Measurements from ENCODE around the gene ZNF593OS.

The ZNF593OS gene

DNA sequence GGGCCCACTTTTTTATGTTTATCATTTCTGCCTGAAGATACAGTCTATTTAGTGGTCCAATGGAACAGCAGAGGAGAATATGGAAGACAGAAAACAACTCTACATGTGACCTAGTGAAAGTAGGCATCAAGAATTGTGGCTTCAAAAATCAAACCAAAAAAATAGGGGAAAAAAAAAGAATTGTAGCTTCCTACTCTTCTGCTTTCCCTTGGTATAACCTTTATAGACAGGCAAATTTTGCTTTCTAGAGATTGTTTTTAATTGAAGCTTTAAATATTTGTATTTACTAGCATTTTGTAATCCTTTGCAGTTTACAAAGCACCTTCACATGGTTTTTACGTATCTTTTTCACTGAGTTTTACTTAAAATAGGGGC lies 45.7 kb downstream of the ZNF593OS start:
- DNase-seq (ENCODE audit: low read depth) = no peak
- TF ChIP-seq, protein P1, sequence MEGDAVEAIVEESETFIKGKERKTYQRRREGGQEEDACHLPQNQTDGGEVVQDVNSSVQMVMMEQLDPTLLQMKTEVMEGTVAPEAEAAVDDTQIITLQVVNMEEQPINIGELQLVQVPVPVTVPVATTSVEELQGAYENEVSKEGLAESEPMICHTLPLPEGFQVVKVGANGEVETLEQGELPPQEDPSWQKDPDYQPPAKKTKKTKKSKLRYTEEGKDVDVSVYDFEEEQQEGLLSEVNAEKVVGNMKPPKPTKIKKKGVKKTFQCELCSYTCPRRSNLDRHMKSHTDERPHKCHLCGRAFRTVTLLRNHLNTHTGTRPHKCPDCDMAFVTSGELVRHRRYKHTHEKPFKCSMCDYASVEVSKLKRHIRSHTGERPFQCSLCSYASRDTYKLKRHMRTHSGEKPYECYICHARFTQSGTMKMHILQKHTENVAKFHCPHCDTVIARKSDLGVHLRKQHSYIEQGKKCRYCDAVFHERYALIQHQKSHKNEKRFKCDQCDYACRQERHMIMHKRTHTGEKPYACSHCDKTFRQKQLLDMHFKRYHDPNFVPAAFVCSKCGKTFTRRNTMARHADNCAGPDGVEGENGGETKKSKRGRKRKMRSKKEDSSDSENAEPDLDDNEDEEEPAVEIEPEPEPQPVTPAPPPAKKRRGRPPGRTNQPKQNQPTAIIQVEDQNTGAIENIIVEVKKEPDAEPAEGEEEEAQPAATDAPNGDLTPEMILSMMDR (IDR thresholded peaks at IDR 0.05; ENCODE audit: low read depth, low read length, missing control alignments) = no peak
- H3K4me3 ChIP-seq (ENCODE audit: low read depth, low read length) = no peak overlapping the region

DNA sequence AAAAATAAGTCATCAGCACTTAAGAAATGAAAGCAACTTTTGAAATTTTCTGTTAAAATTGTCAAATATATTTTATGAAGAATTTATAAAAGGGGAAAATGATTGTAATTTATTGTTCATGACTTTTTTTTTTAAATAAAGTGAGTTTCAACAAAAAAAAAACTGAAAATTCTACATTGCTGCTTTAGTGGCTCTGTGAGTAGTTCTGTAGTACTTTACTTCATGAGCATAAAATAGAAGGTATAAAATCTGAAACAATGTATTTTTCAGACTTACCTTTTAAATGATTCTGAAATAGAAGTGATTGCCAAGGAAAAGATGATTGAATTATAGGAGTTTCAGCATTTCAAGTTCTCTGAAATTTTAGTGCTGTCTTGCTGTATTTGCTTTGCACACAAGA lies 46.2 kb downstream of the ZNF593OS start:
- DNase-seq (ENCODE audit: low read depth) = no peak
- TF ChIP-seq, protein P1 (IDR thresholded peaks at IDR 0.05; ENCODE audit: low read depth, low read length, missing control alignments) = no peak
- no peak overlapping the region for H3K4me3 ChIP-seq (ENCODE audit: low read depth, low read length)

DNA sequence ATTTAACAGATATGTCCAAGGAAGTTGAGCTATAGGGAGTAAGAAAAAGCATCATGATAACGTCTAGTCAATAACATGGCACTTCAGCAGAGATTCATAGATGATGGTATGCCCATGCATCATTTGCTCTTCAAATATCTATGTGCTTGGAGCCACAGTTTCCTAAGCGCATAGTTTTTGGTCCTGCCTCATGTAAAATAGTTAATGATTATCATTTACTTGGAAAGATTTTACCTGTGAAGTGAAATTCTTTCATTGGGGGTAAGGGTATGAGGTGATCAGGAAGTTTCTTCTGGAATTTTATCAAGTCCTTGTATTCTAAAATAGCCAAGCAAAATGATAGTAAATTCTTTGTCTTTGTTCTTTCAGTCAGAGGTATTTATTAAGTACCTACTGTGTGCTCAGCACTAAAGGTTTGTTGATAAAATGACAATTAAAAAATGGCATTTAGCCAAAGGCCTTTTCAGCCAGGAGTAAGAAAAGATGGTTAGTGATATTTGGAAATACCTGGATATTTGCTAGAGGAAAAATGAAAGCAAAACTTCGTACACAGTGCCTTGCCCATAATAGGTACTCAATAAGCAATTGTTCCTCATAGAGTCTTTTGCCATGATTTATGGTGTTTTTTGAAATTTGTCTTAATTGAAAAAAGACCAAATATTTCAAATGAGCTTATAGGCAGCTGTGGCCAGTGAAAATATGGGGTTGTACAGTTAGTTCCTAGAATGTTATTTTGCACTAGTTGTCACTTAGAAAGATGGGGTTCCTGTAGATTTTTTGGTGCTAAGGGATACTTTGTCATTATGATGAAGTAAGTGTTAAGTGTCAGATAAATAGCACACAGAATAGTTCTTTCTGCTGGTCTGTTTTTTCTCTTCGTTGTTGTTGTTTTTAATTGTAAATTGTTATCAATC lies 47.0 kb downstream of the ZNF593OS start:
- DNase-seq (ENCODE audit: low read depth) = no peak
- TF ChIP-seq, protein P1 (IDR thresholded peaks at IDR 0.05; ENCODE audit: low read depth, low read length, missing control alignments) = no peak
- no peak overlapping the region for H3K4me3 ChIP-seq (ENCODE audit: low read depth, low read length)

DNA sequence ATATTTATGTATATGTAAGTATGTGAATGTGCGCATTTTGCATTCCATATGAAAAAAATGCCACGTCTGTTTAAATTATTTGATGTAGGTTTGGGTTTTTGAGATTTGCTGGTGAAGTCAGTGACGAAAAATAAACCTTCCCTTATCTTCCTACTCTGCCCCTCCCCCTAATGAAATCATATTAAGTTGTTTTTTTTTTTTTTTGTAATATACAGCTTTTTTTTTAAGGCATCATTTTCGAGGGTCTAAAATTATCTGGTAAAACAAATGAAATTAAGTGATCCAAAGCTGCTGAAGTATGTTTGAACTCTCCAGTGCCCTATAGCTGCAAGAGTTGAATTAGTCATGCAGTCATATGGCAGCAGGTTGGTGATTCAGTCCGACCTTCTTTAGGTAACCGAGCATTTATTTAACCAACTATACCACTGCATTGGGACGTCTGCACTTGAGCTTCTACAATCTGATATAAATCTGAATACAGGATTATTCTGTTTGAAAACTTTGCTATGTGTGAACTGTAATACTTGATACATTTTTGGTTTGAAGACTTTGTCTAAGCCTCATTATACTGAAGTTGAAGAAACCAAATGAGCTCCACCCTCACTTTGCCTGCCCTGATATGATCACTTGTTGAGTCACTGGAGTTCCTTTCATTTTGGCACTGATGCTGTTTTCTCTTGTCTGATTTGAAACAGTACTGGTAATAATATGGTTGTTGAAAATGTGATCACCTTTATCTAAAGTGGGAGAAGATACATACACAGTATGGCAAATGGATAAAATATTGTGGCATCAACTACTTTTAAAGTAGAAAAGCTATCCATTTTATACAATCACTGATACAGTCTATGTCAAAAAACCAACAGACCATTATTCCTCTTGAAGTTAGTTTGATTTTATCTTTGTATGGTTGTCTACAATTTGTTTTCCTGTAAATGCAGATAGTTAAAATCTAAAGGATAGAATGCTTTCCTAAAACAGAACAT lies 48.4 kb downstream of the ZNF593OS start:
- no peak overlapping the region for H3K4me3 ChIP-seq (ENCODE audit: low read depth, low read length)
- DNase-seq (ENCODE audit: low read depth) = no peak
- TF ChIP-seq, protein P1 (IDR thresholded peaks at IDR 0.05; ENCODE audit: low read depth, low read length, missing control alignments) = no peak

DNA sequence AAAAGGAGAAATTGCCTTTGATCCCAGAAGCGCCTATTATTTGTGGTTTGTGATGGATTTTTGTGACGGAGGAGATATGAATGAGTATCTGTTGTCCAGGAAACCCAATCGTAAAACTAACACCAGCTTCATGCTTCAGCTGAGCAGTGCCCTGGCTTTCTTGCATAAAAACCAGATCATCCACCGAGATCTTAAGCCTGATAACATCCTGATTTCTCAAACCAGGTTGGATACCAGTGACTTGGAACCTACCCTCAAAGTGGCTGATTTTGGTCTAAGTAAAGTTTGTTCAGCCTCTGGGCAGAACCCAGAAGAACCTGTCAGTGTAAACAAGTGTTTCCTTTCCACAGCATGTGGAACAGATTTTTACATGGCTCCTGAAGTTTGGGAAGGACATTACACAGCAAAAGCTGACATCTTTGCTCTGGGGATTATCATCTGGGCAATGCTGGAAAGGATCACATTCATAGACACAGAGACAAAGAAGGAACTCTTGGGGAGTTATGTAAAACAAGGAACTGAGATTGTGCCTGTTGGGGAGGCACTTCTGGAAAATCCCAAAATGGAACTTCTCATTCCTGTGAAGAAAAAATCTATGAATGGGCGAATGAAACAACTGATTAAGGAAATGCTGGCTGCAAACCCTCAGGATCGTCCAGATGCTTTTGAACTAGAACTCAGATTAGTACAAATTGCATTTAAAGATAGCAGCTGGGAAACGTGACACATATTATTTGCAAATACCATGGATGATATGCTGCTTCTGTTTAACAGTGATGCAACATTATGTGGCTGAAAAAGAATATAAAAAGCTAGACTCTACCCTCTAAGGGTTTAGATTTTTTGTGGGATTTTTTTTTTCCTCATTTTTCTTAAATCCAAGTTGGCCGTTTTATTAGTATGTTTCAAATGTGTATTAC lies 49.5 kb downstream of the ZNF593OS start:
- TF ChIP-seq, protein P1 (IDR thresholded peaks at IDR 0.05; ENCODE audit: low read depth, low read length, missing control alignments) = no peak
- H3K4me3 ChIP-seq (ENCODE audit: low read depth, low read length) = no peak overlapping the region
- DNase-seq (ENCODE audit: low read depth) = no peak

Measured in GM12864 (cell line).